ENCODE measurements around the gene CNKSR3. TPM values are rescaled to one million over a fixed set of nuclear protein-coding genes. Genes with fewer than 3 reads are reported as not detected.

The CNKSR3 gene
- total RNA-seq, 1 donor from 2014 or later: 9.5 TPM

DNA sequence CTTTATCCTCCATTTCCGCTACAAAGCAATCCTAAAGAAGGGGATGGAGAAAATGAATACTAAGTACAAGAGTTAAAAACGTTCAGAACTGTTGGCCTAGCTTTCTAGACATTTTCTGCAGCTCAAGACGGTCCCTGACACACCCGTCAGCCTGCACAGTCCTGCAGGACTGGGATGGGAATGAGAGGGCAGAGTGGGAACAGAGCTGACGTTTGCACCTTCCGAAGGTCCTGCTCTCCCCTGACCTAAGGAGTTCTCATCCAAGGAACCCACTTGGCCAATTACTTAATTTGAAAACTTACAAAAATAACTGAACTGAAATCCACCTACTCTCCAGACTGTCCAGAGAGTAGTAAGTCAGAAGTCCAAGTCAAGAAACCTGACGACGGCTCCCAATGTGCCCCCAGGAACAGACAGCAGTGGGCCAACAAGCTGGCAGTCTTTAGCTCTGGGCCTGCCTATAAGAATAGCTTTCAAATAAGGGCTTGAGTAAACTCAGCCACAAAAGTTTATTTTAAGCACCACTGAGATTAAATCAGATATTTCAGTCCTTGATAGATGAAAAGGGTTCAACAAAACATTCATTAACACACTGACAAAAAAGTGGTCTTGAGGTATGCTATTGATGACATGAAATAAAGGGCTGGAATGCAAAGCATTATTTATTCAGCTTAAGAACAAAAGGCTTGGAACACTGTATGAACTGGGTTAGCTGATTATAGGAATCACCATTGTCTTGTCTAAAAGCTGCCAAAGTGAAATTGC, 76.8 kb downstream of the CNKSR3 start:
- Histone ChIP-seq H3K4me3 (no peak overlapping the region), H3K4me1 (peaks cover 21% of the 10 kb centered on the region), H3K27ac (no peak overlapping the region), H3K9me3 (no peaks in the 10 kb centered on the region), H3K27me3 (ENCODE audit: low read depth) (no peaks in the 10 kb centered on the region), H3K36me3 (peaks cover 7% of the 10 kb centered on the region)
- no peak for TF ChIP-seq CTCF (IDR thresholded peaks at IDR 0.05)
- ATAC-seq (no peak), DNase-seq (no peak)
- intact Hi-C loops (cut with DNase I): no loop called here

DNA sequence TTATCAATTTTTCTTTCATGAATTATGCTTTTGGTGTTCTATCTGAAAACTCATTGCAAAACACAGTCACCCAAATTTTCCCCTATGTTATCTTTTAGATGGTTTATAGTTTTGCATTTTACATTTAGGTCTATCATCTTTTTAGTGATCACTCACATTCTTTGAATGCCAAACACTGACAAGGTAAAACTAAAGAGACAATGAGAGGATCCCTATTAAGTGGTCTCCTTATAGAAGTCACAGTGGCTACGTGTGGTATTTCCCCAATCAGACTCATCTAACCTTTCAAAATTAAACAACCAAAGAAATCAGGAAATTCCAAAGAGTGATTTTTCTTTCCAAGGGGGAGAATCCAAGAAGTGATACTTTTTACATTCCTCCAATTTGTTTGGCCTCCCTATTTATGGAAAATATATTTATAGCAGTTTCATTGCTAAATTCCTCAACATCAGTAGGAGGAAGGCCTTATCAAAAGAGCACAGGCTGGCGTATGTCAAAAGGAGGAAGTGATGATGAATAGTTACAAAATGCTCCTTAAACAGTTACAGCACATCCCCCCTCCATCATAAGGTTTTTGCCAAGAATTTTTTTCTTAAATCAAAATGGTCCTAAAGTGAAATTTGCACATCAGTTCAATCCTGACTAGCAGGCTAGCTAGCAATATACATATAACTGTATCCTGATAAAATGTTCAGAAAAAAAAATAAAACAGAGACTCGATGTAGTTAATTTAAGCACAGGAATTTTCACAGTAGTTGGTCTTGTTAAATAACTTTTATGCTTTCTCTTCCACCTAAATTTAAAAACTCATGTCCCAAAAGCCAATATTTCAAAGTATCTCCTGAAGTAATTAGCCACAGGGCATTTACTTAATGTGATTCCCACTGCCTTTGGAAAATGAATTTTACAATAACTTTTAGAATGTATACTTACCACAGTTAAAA, 77.7 kb downstream of the CNKSR3 start:
- DNase-seq (no peak), ATAC-seq (peak; percentile 53 to 66)
- Histone ChIP-seq H3K36me3 (peaks cover 7% of the 10 kb centered on the region), H3K27ac (no peak overlapping the region), H3K4me3 (no peak overlapping the region), H3K9me3 (no peaks in the 10 kb centered on the region), H3K27me3 (ENCODE audit: low read depth) (no peaks in the 10 kb centered on the region), H3K4me1 (peaks cover 21% of the 10 kb centered on the region)
- intact Hi-C loops (cut with DNase I): no loop called here
- no peak for TF ChIP-seq CTCF (IDR thresholded peaks at IDR 0.05)

GRCh38 chr6:154430481-154430919, 80.0 kb downstream of the CNKSR3 start:
- no peak for DNase-seq

GRCh38 chr6:154429711-154430110, 80.8 kb downstream of the CNKSR3 start:
- Histone ChIP-seq H3K4me3 (no peak overlapping the region), H3K4me1 (peaks cover 16% of the 10 kb centered on the region), H3K27me3 (ENCODE audit: low read depth) (no peaks in the 10 kb centered on the region), H3K9me3 (no peaks in the 10 kb centered on the region), H3K27ac (no peak overlapping the region), H3K36me3 (peaks cover 7% of the 10 kb centered on the region)
- intact Hi-C loops (cut with DNase I): no loop called here
- DNase-seq (no peak), ATAC-seq (no peak)
- no peak for TF ChIP-seq CTCF (IDR thresholded peaks at IDR 0.05)

More at GRCh38 chr6:154430481-154430919, 80.0 kb downstream of the CNKSR3 start:
- Histone ChIP-seq H3K27ac (no peak overlapping the region), H3K27me3 (ENCODE audit: low read depth) (no peaks in the 10 kb centered on the region), H3K4me3 (no peak overlapping the region), H3K9me3 (no peaks in the 10 kb centered on the region), H3K36me3 (peaks cover 7% of the 10 kb centered on the region), H3K4me1 (peaks cover 20% of the 10 kb centered on the region)
- no peak for TF ChIP-seq CTCF (IDR thresholded peaks at IDR 0.05)
- no peak for ATAC-seq
- intact Hi-C loops (cut with DNase I): no loop called here

GRCh38 chr6:154428897-154429296, 81.6 kb downstream of the CNKSR3 start:
- peaks cover 7% of the 10 kb centered on the region for H3K36me3 ChIP-seq
- H3K4me3 ChIP-seq: no peak overlapping the region
- no peaks in the 10 kb centered on the region for H3K9me3 ChIP-seq
- DNase-seq (no peak), ATAC-seq (no peak)
- H3K4me1 ChIP-seq: peaks cover 16% of the 10 kb centered on the region
- H3K27ac ChIP-seq: no peak overlapping the region
- intact Hi-C loops (cut with DNase I): no loop called here
- no peaks in the 10 kb centered on the region for H3K27me3 ChIP-seq (ENCODE audit: low read depth)
- no peak for TF ChIP-seq CTCF (IDR thresholded peaks at IDR 0.05)

Data from lower lobe of right lung (tissue), 2 donors.